SK-N-SH treated with all-trans-retinoic acid at 6 μM for 48 hours (cell line): ENCODE data around the gene AIG1.

Experiments
- ARNTL ChIP-seq: fragments of 450-650 bp; formaldehyde crosslinking; IDR thresholded peaks from 2 replicates; pipeline ENCODE4 v1.5.0; 2020; ENCODE audit warnings: low read depth, mild to moderate bottlenecking, moderate library complexity, borderline replicate concordance
- BACH2 ChIP-seq: fragments of 250-450 bp; sonication (Bioruptor Pico); IDR thresholded peaks from 2 replicates; pipeline ENCODE4 v1.9.0; 2021; ENCODE audit warnings: mild to moderate bottlenecking, borderline replicate concordance
- RARB ChIP-seq: fragments of 250-450 bp; sonication (Bioruptor Pico); IDR thresholded peaks from 2 replicates; pipeline ENCODE4 v1.8.0; 2021; ENCODE audit warnings: mild to moderate bottlenecking, moderate library complexity
- TF ChIP-seq, protein P1 (sequence below): fragments of 250-450 bp; sonication (Bioruptor Pico); IDR thresholded peaks from 2 replicates; pipeline ENCODE4 v1.5.0; 2020; ENCODE audit warnings: mild to moderate bottlenecking, moderate library complexity

DNA sequence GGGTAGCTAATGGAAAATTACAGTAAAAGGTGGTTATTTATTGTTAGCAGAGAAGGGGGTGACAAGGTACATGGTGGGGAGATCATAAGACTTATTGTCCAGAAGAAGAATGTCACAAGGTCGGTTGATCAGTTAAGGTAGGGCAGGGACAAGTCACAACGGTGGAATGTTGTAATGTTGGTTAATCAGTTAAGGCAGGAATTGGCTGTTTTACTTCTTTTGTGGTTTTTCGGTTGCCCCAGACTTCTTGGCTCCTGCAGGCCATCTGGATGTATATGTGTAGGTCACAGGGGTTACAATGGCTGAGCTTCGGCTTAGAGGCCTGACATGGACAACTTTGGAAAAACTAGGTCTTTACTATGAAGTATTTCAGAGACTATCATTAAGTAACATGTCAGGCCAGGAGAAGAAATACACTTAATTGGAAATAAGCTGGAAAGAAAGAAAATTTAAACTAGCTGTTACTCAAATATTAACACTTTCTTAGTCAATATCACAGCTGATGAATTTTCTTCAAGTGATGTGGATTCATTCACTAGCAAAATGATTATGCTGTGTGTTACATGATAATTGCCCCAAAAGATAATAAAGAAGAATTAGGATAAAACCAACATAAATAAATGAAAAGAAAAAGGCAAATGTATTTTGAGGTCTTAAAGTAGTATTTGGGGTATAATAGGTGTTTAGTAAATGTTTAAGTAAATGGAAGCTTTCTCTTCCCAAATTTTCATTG lies 4.4 kb downstream of the AIG1 start:
- TF ChIP-seq ARNTL (no peak), BACH2 (CRISPR knock-in tag) (no peak), RARB (CRISPR knock-in tag) (no peak)
- TF ChIP-seq, protein P1, sequence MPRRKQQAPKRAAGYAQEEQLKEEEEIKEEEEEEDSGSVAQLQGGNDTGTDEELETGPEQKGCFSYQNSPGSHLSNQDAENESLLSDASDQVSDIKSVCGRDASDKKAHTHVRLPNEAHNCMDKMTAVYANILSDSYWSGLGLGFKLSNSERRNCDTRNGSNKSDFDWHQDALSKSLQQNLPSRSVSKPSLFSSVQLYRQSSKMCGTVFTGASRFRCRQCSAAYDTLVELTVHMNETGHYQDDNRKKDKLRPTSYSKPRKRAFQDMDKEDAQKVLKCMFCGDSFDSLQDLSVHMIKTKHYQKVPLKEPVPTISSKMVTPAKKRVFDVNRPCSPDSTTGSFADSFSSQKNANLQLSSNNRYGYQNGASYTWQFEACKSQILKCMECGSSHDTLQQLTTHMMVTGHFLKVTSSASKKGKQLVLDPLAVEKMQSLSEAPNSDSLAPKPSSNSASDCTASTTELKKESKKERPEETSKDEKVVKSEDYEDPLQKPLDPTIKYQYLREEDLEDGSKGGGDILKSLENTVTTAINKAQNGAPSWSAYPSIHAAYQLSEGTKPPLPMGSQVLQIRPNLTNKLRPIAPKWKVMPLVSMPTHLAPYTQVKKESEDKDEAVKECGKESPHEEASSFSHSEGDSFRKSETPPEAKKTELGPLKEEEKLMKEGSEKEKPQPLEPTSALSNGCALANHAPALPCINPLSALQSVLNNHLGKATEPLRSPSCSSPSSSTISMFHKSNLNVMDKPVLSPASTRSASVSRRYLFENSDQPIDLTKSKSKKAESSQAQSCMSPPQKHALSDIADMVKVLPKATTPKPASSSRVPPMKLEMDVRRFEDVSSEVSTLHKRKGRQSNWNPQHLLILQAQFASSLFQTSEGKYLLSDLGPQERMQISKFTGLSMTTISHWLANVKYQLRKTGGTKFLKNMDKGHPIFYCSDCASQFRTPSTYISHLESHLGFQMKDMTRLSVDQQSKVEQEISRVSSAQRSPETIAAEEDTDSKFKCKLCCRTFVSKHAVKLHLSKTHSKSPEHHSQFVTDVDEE (CRISPR knock-in tag), result no peak
